GM23338 (cell line): ENCODE results near the gene PLD1. TPM values are rescaled to one million over a fixed set of nuclear protein-coding genes. Genes with fewer than 3 reads are reported as not detected.

ENCODE experiments used
- ATAC-seq: fragments of 200-7000 bp; cut with Tn5 transposase; 3 replicates; pipeline ENCODE4 v1.9.1; 2020
- DNase-seq: peaks from one replicate; pipeline ENCODE4 v3.0.0-alpha.2; 2015; ENCODE audit warnings: low spot score
- H2AFZ ChIP-seq: fragments of 200-600 bp; sonication (generic); 2 replicates; pipeline ENCODE4 v1.8.0; 2016; ENCODE audit warnings: antibody characterized with exemption, mild to moderate bottlenecking, moderate library complexity
- H3F3A ChIP-seq: fragments of 200-600 bp; sonication (generic); replicated peaks from 2 replicates; pipeline ENCODE4 v1.8.0; 2017; ENCODE audit warnings: antibody characterized with exemption, mixed run types, low read depth
- H3K27ac ChIP-seq: fragments of 200-600 bp; sonication (generic); 2 replicates; pipeline ENCODE4 v1.6.1; 2016; ENCODE audit warnings: low read depth
- H3K27me3 ChIP-seq: fragments of 200-600 bp; sonication (generic); 2 replicates; pipeline ENCODE4 v1.8.0; 2016; ENCODE audit warnings: mild to moderate bottlenecking, mixed run types, moderate library complexity; ENCODE audit not compliant: insufficient read depth
- H3K36me3 ChIP-seq: fragments of 200-600 bp; sonication (generic); 2 replicates; pipeline ENCODE4 v1.8.0; 2016; ENCODE audit warnings: mild to moderate bottlenecking; ENCODE audit not compliant: insufficient read depth
- H3K4me1 ChIP-seq: fragments of 200-600 bp; sonication (generic); 2 replicates; pipeline ENCODE4 v1.8.0; 2016; ENCODE audit warnings: mild to moderate bottlenecking, moderate library complexity; ENCODE audit not compliant: insufficient read depth
- H3K4me2 ChIP-seq: fragments of 200-600 bp; sonication (generic); 2 replicates; pipeline ENCODE4 v1.7.1; 2017; ENCODE audit warnings: mixed run types
- H3K4me3 ChIP-seq: fragments of 200-600 bp; sonication (generic); 2 replicates; pipeline ENCODE4 v1.6.1; 2016; ENCODE audit warnings: mixed run types
- H3K79me2 ChIP-seq: fragments of 200-600 bp; sonication (generic); replicated peaks from 2 replicates; pipeline ENCODE4 v1.8.0; 2017; ENCODE audit warnings: mild to moderate bottlenecking; ENCODE audit not compliant: insufficient read depth
- H3K9me2 ChIP-seq: fragments of 200-600 bp; sonication (generic); 2 replicates; pipeline ENCODE4 v1.8.0; 2017; ENCODE audit not compliant: insufficient read depth
- H4K20me1 ChIP-seq: fragments of 200-600 bp; sonication (generic); replicated peaks from 2 replicates; pipeline ENCODE4 v1.8.0; 2017; ENCODE audit warnings: mild to moderate bottlenecking; ENCODE audit not compliant: insufficient read depth
- H3K27ac Mint-ChIP-seq: 2 replicates; pipeline ENCODE4 v1.8.0; 2020; ENCODE audit warnings: inconsistent platforms, mild to moderate bottlenecking, moderate library complexity, mixed read lengths
- H3K27me3 Mint-ChIP-seq: 3 replicates; pipeline ENCODE4 v1.8.0; 2022; ENCODE audit warnings: low read depth, mild to moderate bottlenecking, moderate library complexity, mixed read lengths, inconsistent platforms; ENCODE audit not compliant: insufficient read depth, poor library complexity
- H3K36me3 Mint-ChIP-seq: 3 replicates; pipeline ENCODE4 v1.8.0; 2021; ENCODE audit warnings: low read depth, mild to moderate bottlenecking, inconsistent platforms, moderate library complexity, mixed read lengths
- H3K4me1 Mint-ChIP-seq: 3 replicates; pipeline ENCODE4 v1.8.0; 2020; ENCODE audit warnings: mild to moderate bottlenecking, inconsistent platforms, mixed read lengths
- H3K4me3 Mint-ChIP-seq: 3 replicates; pipeline ENCODE4 v1.8.0; 2021; ENCODE audit warnings: moderate library complexity, mild to moderate bottlenecking, inconsistent platforms, mixed read lengths
- H3K9me3 Mint-ChIP-seq: 3 replicates; pipeline ENCODE4 v1.8.0; 2020; ENCODE audit warnings: moderate library complexity, mild to moderate bottlenecking, inconsistent platforms, mixed read lengths
- CREB1 ChIP-seq: fragments of 250-450 bp; sonication (Bioruptor Pico); IDR thresholded peaks from 2 replicates; pipeline ENCODE4 v1.5.0; 2020; ENCODE audit warnings: low read depth, mild to moderate bottlenecking, moderate library complexity
- CTCF ChIP-seq, 2 experiments: fragments of 200-600 bp in 1 of 2; sonication (generic) in 1 of 2; conservative IDR thresholded peaks; 2 replicates each; pipeline versions ENCODE4 v1.5.1 to v1.6.1; 2016 to 2017; ENCODE audit warnings: antibody characterized with exemption in 2 of 2, low read depth in 2 of 2, mild to moderate bottlenecking in 2 of 2, moderate library complexity in 1 of 2
- ETS1 ChIP-seq: IDR thresholded peaks from 2 replicates; pipeline ENCODE4 v1.6.1; 2016; ENCODE audit warnings: antibody characterized with exemption
- EZH2 ChIP-seq: fragments of 200-600 bp; sonication (generic); IDR thresholded peaks from one replicate; pipeline ENCODE4 v1.8.0; 2017; ENCODE audit warnings: antibody characterized with exemption, mild to moderate bottlenecking, low read depth; ENCODE audit not compliant: unreplicated experiment
- EZH2phosphoT487 ChIP-seq: fragments of 200-600 bp; sonication (generic); IDR thresholded peaks from one replicate; pipeline ENCODE4 v1.8.1; 2018; ENCODE audit warnings: antibody characterized with exemption; ENCODE audit not compliant: unreplicated experiment
- JUNB ChIP-seq: IDR thresholded peaks from one replicate; pipeline ENCODE4 v1.6.1; 2016; ENCODE audit warnings: antibody characterized with exemption; ENCODE audit not compliant: unreplicated experiment
- NANOG ChIP-seq: IDR thresholded peaks from 2 replicates; pipeline ENCODE4 v1.6.1; 2016; ENCODE audit warnings: antibody characterized with exemption, borderline replicate concordance
- POLR2AphosphoS5 ChIP-seq: IDR thresholded peaks from 2 replicates; pipeline ENCODE4 v1.6.1; 2016; ENCODE audit warnings: antibody characterized with exemption, low read depth
- REST ChIP-seq: IDR thresholded peaks from one replicate; pipeline ENCODE4 v1.6.1; 2018; ENCODE audit warnings: antibody characterized with exemption; ENCODE audit not compliant: unreplicated experiment
- STAT1 ChIP-seq: IDR thresholded peaks from one replicate; pipeline ENCODE4 v1.6.1; 2016; ENCODE audit warnings: antibody characterized with exemption; ENCODE audit not compliant: unreplicated experiment
- ZNF114 ChIP-seq: fragments of 250-450 bp; sonication (Bioruptor Pico); IDR thresholded peaks from 2 replicates; pipeline ENCODE4 v1.5.0; 2020; ENCODE audit warnings: mild to moderate bottlenecking, moderate library complexity
- ZNF331 ChIP-seq: fragments of 250-450 bp; sonication (Bioruptor Pico); IDR thresholded peaks from 2 replicates; pipeline ENCODE4 v1.5.0; 2020; ENCODE audit warnings: low read depth, mild to moderate bottlenecking, moderate library complexity
- ZNF462 ChIP-seq: fragments of 250-450 bp; sonication (Bioruptor Pico); IDR thresholded peaks from 2 replicates; pipeline ENCODE4 v1.5.0; 2020; ENCODE audit warnings: mild to moderate bottlenecking, moderate library complexity
- polyA plus RNA-seq: library from polyadenylated mRNA; unstranded; fragments of >200 nt; fragmentation: Nextera tagmentation; extraction: Ambion mirVana; gene quantifications from 2 replicates; pipeline ENCODE4 v1.2.1, GENCODE V29; 2016
- total RNA-seq: library from RNA; depleted of rRNA; stranded (reverse); fragments of >200 nt; shearing (Covaris generic); gene quantifications from 2 replicates; pipeline ENCODE4 v1.2.3, GENCODE V29; 2014

Gene PLD1
- total and polyA plus RNA-seq, 2 experiments from 2014 or later, result 1.4 to 2.2 TPM

GRCh38 chr3:171584100-171584499 is 226.2 kb downstream of the PLD1 start:
- H3K27me3 Mint-ChIP-seq, result peaks cover 3% of the 10 kb centered on the region
- no peak overlapping the region for H3K27ac Mint-ChIP-seq
- no peaks in the 10 kb centered on the region for H3K9me2 ChIP-seq
- peaks cover 2% of the 10 kb centered on the region; the same call in 2 of the 3 replicates for H3K4me1 Mint-ChIP-seq
- H3K4me1 ChIP-seq, result no peaks in the 10 kb centered on the region
- no peaks in the 10 kb centered on the region for H4K20me1 ChIP-seq
- no peak for DNase-seq
- H3K36me3 ChIP-seq, result no peaks in the 10 kb centered on the region
- TF ChIP-seq ZNF331 (CRISPR knock-in tag) (no peak), ZNF114 (CRISPR knock-in tag) (no peak), EZH2 (no peak), EZH2phosphoT487 (no peak), NANOG (no peak), ZNF462 (CRISPR knock-in tag) (no peak), JUNB (no peak), REST (no peak), CREB1 (CRISPR knock-in tag) (no peak), ETS1 (no peak), CTCF (conservative IDR thresholded peaks at IDR 0.05; ENCODE audit: low read depth in 2 of 2) (no peak), POLR2AphosphoS5 (no peak), STAT1 (no peak)
- ATAC-seq, result no peak
- no peaks in the 10 kb centered on the region for H3K27me3 ChIP-seq
- H3K4me2 ChIP-seq, result no peak overlapping the region
- H3K4me3 Mint-ChIP-seq, result no peak overlapping the region
- H3K27ac ChIP-seq, result no peak overlapping the region
- H2AFZ ChIP-seq, result no peak overlapping the region
- no peaks in the 10 kb centered on the region for H3K9me3 Mint-ChIP-seq
- no peak overlapping the region for H3K4me3 ChIP-seq
- H3F3A ChIP-seq, result no peaks in the 10 kb centered on the region
- H3K79me2 ChIP-seq, result no peaks in the 10 kb centered on the region
- H3K36me3 Mint-ChIP-seq, result no peaks in the 10 kb centered on the region
